Liver (tissue), 9 donors: ENCODE results near the gene TTC28. TPM values are rescaled to one million over a fixed set of nuclear protein-coding genes. Genes with fewer than 3 reads are reported as not detected.

Experiments used
- DNase-seq: peaks from one replicate; pipeline ENCODE4 v3.0.0-alpha.2; 2017; ENCODE audit warnings: low spot score
- H3K27ac ChIP-seq, 2 donors: one replicate each; pipeline ENCODE4 v1.7.0; 2013; ENCODE audit warnings: inconsistent platforms in 2 of 2, low read length in 2 of 2, control low read depth in 1 of 2, low read depth in 1 of 2, mild to moderate bottlenecking in 1 of 2
- H3K27me3 ChIP-seq, 4 donors: one replicate each; pipeline versions ENCODE4 v1.6.1 to v1.7.0; 2013; ENCODE audit warnings: low read length in 3 of 4, inconsistent platforms in 1 of 4, mild to moderate bottlenecking in 1 of 4, moderate library complexity in 1 of 4; ENCODE audit not compliant: control insufficient read depth in 4 of 4, insufficient read depth in 4 of 4
- H3K36me3 ChIP-seq, 4 donors: one replicate each; pipeline versions ENCODE4 v1.6.1 to v1.7.0; 2013; ENCODE audit warnings: low read length in 3 of 4, mild to moderate bottlenecking in 3 of 4, low read depth in 1 of 4, moderate library complexity in 1 of 4; ENCODE audit not compliant: control insufficient read depth in 4 of 4, insufficient read depth in 3 of 4
- H3K4me1 ChIP-seq, 4 donors: one replicate each; pipeline versions ENCODE4 v1.6.1 to v1.7.0; 2013; ENCODE audit warnings: low read length in 3 of 4, mild to moderate bottlenecking in 3 of 4, moderate library complexity in 1 of 4; ENCODE audit not compliant: control insufficient read depth in 4 of 4, insufficient read depth in 4 of 4
- H3K4me3 ChIP-seq, 3 donors: one replicate each; pipeline versions ENCODE4 v1.6.1 to v1.7.0; 2013; ENCODE audit warnings: low read length in 3 of 3, control low read depth in 1 of 3, low read depth in 1 of 3, mild to moderate bottlenecking in 1 of 3
- H3K9ac ChIP-seq, 2 donors: one replicate each; pipeline ENCODE4 v1.7.0; 2013; ENCODE audit warnings: low read length in 2 of 2, mild to moderate bottlenecking in 2 of 2, moderate library complexity in 2 of 2, control low read depth in 1 of 2, low read depth in 1 of 2
- H3K9me3 ChIP-seq, 4 donors: one replicate each; pipeline versions ENCODE4 v1.6.1 to v1.7.0; 2013; ENCODE audit warnings: low read length in 3 of 4; ENCODE audit not compliant: control insufficient read depth in 4 of 4
- EGR1 ChIP-seq, 2 donors: IDR thresholded peaks; 2 replicates each; pipeline ENCODE4 v1.6.1; 2016 to 2018; ENCODE audit warnings: antibody characterized with exemption in 2 of 2, low read depth in 2 of 2
- FOXA1 ChIP-seq: IDR thresholded peaks from 2 replicates; pipeline ENCODE4 v1.6.1; 2016; ENCODE audit warnings: antibody characterized with exemption
- FOXA2 ChIP-seq: IDR thresholded peaks from 2 replicates; pipeline ENCODE4 v1.6.1; 2016; ENCODE audit warnings: antibody characterized with exemption
- GABPA ChIP-seq, 2 donors: IDR thresholded peaks in 1 of 2; conservative IDR thresholded peaks in 1 of 2; 2 replicates each; pipeline ENCODE4 v1.6.1; 2016; ENCODE audit warnings: antibody characterized with exemption in 2 of 2, mild to moderate bottlenecking in 1 of 2, moderate library complexity in 1 of 2
- HNF4A ChIP-seq, 2 donors: conservative IDR thresholded peaks; 2 replicates each; pipeline ENCODE4 v1.6.1; 2016; ENCODE audit warnings: antibody characterized with exemption in 2 of 2, mild to moderate bottlenecking in 2 of 2
- HNF4G ChIP-seq: IDR thresholded peaks from 2 replicates; pipeline ENCODE4 v1.6.1; 2016; ENCODE audit warnings: antibody characterized with exemption
- MAX ChIP-seq: IDR thresholded peaks from 2 replicates; pipeline ENCODE4 v1.6.1; 2016; ENCODE audit warnings: antibody characterized with exemption
- NR2F2 ChIP-seq: IDR thresholded peaks from 2 replicates; pipeline ENCODE4 v1.6.1; 2016; ENCODE audit warnings: antibody characterized with exemption
- RAD21 ChIP-seq, 2 donors: IDR thresholded peaks; 2 replicates each; pipeline ENCODE4 v1.6.1; 2016; ENCODE audit warnings: antibody characterized with exemption in 2 of 2, mild to moderate bottlenecking in 2 of 2
- REST ChIP-seq: IDR thresholded peaks from 2 replicates; pipeline ENCODE4 v1.6.1; 2016; ENCODE audit warnings: antibody characterized with exemption, mild to moderate bottlenecking
- RXRA ChIP-seq, 2 donors: IDR thresholded peaks; 2 replicates each; pipeline ENCODE4 v1.6.1; 2017 to 2018; ENCODE audit warnings: antibody characterized with exemption in 2 of 2, mild to moderate bottlenecking in 1 of 2
- SP1 ChIP-seq: IDR thresholded peaks from 2 replicates; pipeline ENCODE4 v1.6.1; 2018; ENCODE audit warnings: antibody characterized with exemption, mild to moderate bottlenecking
- TAF1 ChIP-seq: conservative IDR thresholded peaks from 2 replicates; pipeline ENCODE4 v1.6.1; 2016; ENCODE audit warnings: antibody characterized with exemption, mild to moderate bottlenecking
- YY1 ChIP-seq: IDR thresholded peaks from 2 replicates; pipeline ENCODE4 v1.6.1; 2016; ENCODE audit warnings: antibody characterized with exemption, mild to moderate bottlenecking
- WGBS: extraction: QIAGEN DNeasy Blood & Tissue Kit; methylation state at CpG from one replicate; pipeline ENCODE4 v1.1.7; 2013; 5-methylcytosine and 5-hydroxymethylcytosine counted together
- polyA plus RNA-seq, 2 donors: library from polyadenylated mRNA; stranded (reverse) in 1 of 2; unstranded in 1 of 2; fragments of 200-250 nt in 1 of 2; fragments of >200 nt in 1 of 2; fragmentation: Nextera tagmentation in 1 of 2; extraction: Ambion mirVana in 1 of 2; gene quantifications; one replicate each; pipeline versions ENCODE4 v1.2.1 to v1.2.3, GENCODE V29; 2013 to 2015
- total RNA-seq, 2 donors: library from RNA; depleted of rRNA; stranded (reverse); fragments of >200 nt; gene quantifications; one replicate each; pipeline ENCODE4 v1.2.3, GENCODE V29; 2014
- TF ChIP-seq, protein P1 (sequence below): IDR thresholded peaks from 2 replicates; pipeline ENCODE4 v1.6.1; 2016; ENCODE audit warnings: antibody characterized with exemption
- donor health status: healthy.
- donor health status: healthy.
- donor health status: healthy.
- donor health status: healthy.
- donor health status: healthy.

Gene TTC28
- total and polyA plus RNA-seq, 4 donors: 4.2 to 19.4 (median 5.9) TPM

DNA sequence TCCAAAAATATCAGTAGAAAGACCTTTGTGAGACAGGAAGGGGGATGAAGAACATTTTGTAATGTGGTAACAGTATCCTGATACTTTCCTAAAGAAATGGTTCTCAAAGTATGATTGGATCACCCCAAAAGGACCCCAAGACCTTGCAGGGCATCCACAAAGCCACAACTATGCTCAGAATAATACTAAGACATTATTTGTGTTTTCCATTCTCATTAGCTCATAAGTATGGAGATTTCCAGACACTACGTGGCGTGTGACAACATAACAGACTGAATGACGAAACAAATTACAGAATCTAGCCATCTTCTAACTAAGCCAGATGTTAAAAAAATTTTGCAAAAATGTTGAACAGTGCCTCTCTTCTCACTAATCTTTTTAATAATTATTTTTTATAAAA lies 37.0 kb upstream of the TTC28 start:
- no peak overlapping the region for H3K4me3 ChIP-seq
- TF ChIP-seq YY1 (no peak), FOXA2 (no peak), HNF4A (conservative IDR thresholded peaks at IDR 0.05) (no peak), RXRA (IDR thresholded peaks at IDR 0.05) (no peak), REST (no peak), GABPA (IDR thresholded peaks at IDR 0.05 in 1 of 2, conservative IDR thresholded peaks at IDR 0.05 in 1 of 2) (no peak), TAF1 (no peak), FOXA1 (no peak), EGR1 (IDR thresholded peaks at IDR 0.05; ENCODE audit: low read depth in 2 of 2) (no peak), NR2F2 (no peak), MAX (no peak)
- no peak overlapping the region for H3K27ac ChIP-seq
- 97% methylated on average over 3 of the region's 3 CpGs for WGBS
- no peaks in the 10 kb centered on the region for H3K36me3 ChIP-seq
- H3K9ac ChIP-seq: no peak overlapping the region
- H3K4me1 ChIP-seq: peaks cover 0 to 11% (median 7%) of the 10 kb centered on the region in 4 donors
- H3K9me3 ChIP-seq: no peaks in the 10 kb centered on the region
- no peaks in the 10 kb centered on the region for H3K27me3 ChIP-seq
- DNase-seq: no peak

DNA sequence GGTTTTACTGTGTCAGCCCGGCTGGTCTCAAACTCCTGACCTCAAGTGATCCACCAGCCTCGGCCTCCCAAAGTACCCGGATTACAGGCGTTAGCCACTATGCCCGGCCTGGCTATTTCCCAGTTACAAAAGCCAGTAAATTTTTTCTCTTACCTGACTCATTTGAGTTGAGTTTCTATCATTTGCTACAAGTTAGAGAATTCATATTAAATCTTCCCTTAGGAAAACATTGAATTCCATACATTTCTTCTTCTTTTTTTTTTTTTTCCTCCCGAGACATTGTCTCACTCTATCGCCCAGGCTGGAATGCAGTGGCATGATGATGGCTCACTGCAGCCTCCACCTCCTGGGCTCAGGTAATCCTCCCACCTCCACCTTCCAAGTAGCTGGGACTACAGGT lies 36.0 kb upstream of the TTC28 start:
- Histone ChIP-seq H3K27ac (no peak overlapping the region), H3K27me3 (no peaks in the 10 kb centered on the region), H3K4me3 (no peak overlapping the region), H3K9me3 (no peaks in the 10 kb centered on the region), H3K4me1 (peaks cover 0 to 19% (median 12%) of the 10 kb centered on the region in 4 donors), H3K36me3 (no peaks in the 10 kb centered on the region), H3K9ac (no peak overlapping the region)
- 97% methylated on average over 7 of the region's 7 CpGs for WGBS
- DNase-seq: no peak
- TF ChIP-seq EGR1 (IDR thresholded peaks at IDR 0.05; ENCODE audit: low read depth in 2 of 2) (no peak), HNF4A (conservative IDR thresholded peaks at IDR 0.05) (no peak), TAF1 (no peak), REST (no peak), NR2F2 (no peak), RXRA (IDR thresholded peaks at IDR 0.05) (no peak), RAD21 (IDR thresholded peaks at IDR 0.05) (no peak), MAX (no peak), SP1 (no peak), HNF4G (no peak), FOXA2 (no peak), FOXA1 (no peak)
- TF ChIP-seq, protein P1, sequence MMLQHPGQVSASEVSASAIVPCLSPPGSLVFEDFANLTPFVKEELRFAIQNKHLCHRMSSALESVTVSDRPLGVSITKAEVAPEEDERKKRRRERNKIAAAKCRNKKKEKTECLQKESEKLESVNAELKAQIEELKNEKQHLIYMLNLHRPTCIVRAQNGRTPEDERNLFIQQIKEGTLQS: no peak
